Skin epidermis (tissue), 12 donors: Measurements from ENCODE around the gene ADAMTS12.

Experiments
- H3K27ac ChIP-seq, 21 experiments: fragments of 200-600 bp; sonication (generic) in 11 of 21; one replicate each; pipeline ENCODE4 v1.5.0; 2020; ENCODE audit warnings: mild to moderate bottlenecking in 3 of 21, inconsistent platforms in 2 of 21, moderate library complexity in 2 of 21
- H3K4me3 ChIP-seq, 7 experiments: fragments of 200-600 bp; sonication (generic) in 2 of 7; one replicate each; pipeline ENCODE4 v1.5.0; 2020; ENCODE audit warnings: inconsistent platforms in 2 of 7, mild to moderate bottlenecking in 2 of 7, moderate library complexity in 1 of 7

ADAMTS12 gene

GRCh38 chr5:33631786-33632185 lies 260.0 kb downstream of the ADAMTS12 start:
- no peak overlapping the region for H3K4me3 ChIP-seq
- H3K27ac ChIP-seq: no peak overlapping the region

GRCh38 chr5:33631139-33631538 lies 260.7 kb downstream of the ADAMTS12 start:
- Histone ChIP-seq H3K4me3 (no peak overlapping the region), H3K27ac (no peak overlapping the region)

GRCh38 chr5:33629999-33630398 lies 261.8 kb downstream of the ADAMTS12 start:
- no peak overlapping the region for H3K27ac ChIP-seq
- no peak overlapping the region for H3K4me3 ChIP-seq

GRCh38 chr5:33628796-33629195 lies 263.0 kb downstream of the ADAMTS12 start:
- H3K4me3 ChIP-seq: no peak overlapping the region

GRCh38 chr5:33621514-33621913 lies 270.3 kb downstream of the ADAMTS12 start:
- no peak overlapping the region for H3K27ac ChIP-seq
- H3K4me3 ChIP-seq: no peak overlapping the region

More at GRCh38 chr5:33628796-33629195, 263.0 kb downstream of the ADAMTS12 start:
- H3K27ac ChIP-seq: no peak overlapping the region

- Histone ChIP-seq H3K4me3 (no peak overlapping the region), H3K27ac (no peak overlapping the region)
Observed at GRCh38 chr5:33614039-33614438, 277.8 kb downstream of the ADAMTS12 start.

GRCh38 chr5:33612386-33612785 lies 279.4 kb downstream of the ADAMTS12 start:
- H3K27ac ChIP-seq: no peak overlapping the region
- H3K4me3 ChIP-seq: no peak overlapping the region

- H3K4me3 ChIP-seq: no peak overlapping the region
- H3K27ac ChIP-seq: no peak overlapping the region
Observed at GRCh38 chr5:33611877-33612276, 279.9 kb downstream of the ADAMTS12 start.

- Histone ChIP-seq H3K4me3 (no peak overlapping the region), H3K27ac (no peak overlapping the region)
Observed at GRCh38 chr5:33608344-33609041, 283.3 kb downstream of the ADAMTS12 start.

- no peak overlapping the region for H3K27ac ChIP-seq
Observed at GRCh38 chr5:33604503-33604902, 287.3 kb downstream of the ADAMTS12 start.

GRCh38 chr5:33601881-33602280 lies 289.9 kb downstream of the ADAMTS12 start:
- no peak overlapping the region for H3K27ac ChIP-seq
- H3K4me3 ChIP-seq: no peak overlapping the region

More at GRCh38 chr5:33604503-33604902, 287.3 kb downstream of the ADAMTS12 start:
- no peak overlapping the region for H3K4me3 ChIP-seq

GRCh38 chr5:33595303-33595702 lies 296.5 kb downstream of the ADAMTS12 start:
- Histone ChIP-seq H3K27ac (no peak overlapping the region), H3K4me3 (no peak overlapping the region)

- H3K4me3 ChIP-seq: no peak overlapping the region
- no peak overlapping the region for H3K27ac ChIP-seq
Observed at GRCh38 chr5:33594006-33594405, 297.8 kb downstream of the ADAMTS12 start.

- Histone ChIP-seq H3K4me3 (no peak overlapping the region), H3K27ac (no peak overlapping the region)
Observed at GRCh38 chr5:33592245-33592644, 299.5 kb downstream of the ADAMTS12 start.

GRCh38 chr5:33588654-33589372 lies 303.0 kb downstream of the ADAMTS12 start:
- no peak overlapping the region for H3K27ac ChIP-seq
- H3K4me3 ChIP-seq: no peak overlapping the region

GRCh38 chr5:33583332-33583731 lies 308.5 kb downstream of the ADAMTS12 start:
- H3K4me3 ChIP-seq: no peak overlapping the region
- no peak overlapping the region for H3K27ac ChIP-seq

- no peak overlapping the region for H3K27ac ChIP-seq
- no peak overlapping the region for H3K4me3 ChIP-seq
Observed at GRCh38 chr5:33582417-33582816, 309.4 kb downstream of the ADAMTS12 start.

GRCh38 chr5:33579789-33580188 lies 312.0 kb downstream of the ADAMTS12 start:
- no peak overlapping the region for H3K4me3 ChIP-seq
- H3K27ac ChIP-seq: no peak overlapping the region

- no peak overlapping the region for H3K4me3 ChIP-seq
- no peak overlapping the region for H3K27ac ChIP-seq
Observed at GRCh38 chr5:33579152-33579551, 312.6 kb downstream of the ADAMTS12 start.

- Histone ChIP-seq H3K27ac (no peak overlapping the region), H3K4me3 (no peak overlapping the region)
Observed at GRCh38 chr5:33576726-33577590, 314.8 kb downstream of the ADAMTS12 start.
